Cardiac fibroblast (primary cell): ENCODE results near the gene CEP131.
"Not testable (repeated sequence)": the region's sequence is repeated elsewhere in the genome, so short reads cannot be mapped to it uniquely, and the experiment has no call there.

Source experiments
- DNase-seq, 2 donors: peaks; one replicate each; pipeline versions ENCODE4 v3.0.0 to v3.0.0-alpha.2; 2010; ENCODE audit warnings: low read depth in 2 of 2
- H3K4me3 ChIP-seq, 2 donors: replicated peaks in 1 of 2; 1 replicate in 1 of 2; 2 replicates in 1 of 2; pipeline ENCODE4 v1.5.1; 2011; ENCODE audit warnings: low read depth in 2 of 2, low read length in 2 of 2, mild to moderate bottlenecking in 2 of 2, moderate library complexity in 1 of 2
- TF ChIP-seq, protein P1 (sequence below): IDR thresholded peaks from one replicate; pipeline ENCODE4 v1.5.1; 2011; ENCODE audit warnings: low read depth, mild to moderate bottlenecking, low read length, inconsistent platforms

CEP131 gene

DNA sequence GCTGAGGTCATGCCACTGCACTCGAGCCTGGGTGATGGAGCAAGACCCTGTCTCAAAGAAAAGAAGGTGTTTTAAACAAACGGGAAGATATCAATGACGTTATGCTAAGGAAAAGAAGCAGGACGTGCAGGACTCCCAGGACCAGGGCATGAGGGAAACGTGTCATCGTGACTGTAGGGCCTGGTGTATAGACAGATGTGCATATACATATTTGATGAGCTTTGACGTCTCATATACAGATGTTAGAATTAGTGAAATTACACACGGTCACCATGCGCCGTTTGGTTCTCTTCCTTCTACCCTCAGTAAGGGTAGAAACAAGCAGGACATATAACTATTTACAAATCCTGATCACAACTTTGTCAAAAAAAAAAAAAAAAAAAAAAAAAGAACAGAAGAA is 75.1 kb downstream of the CEP131 start:
- TF ChIP-seq, protein P1, sequence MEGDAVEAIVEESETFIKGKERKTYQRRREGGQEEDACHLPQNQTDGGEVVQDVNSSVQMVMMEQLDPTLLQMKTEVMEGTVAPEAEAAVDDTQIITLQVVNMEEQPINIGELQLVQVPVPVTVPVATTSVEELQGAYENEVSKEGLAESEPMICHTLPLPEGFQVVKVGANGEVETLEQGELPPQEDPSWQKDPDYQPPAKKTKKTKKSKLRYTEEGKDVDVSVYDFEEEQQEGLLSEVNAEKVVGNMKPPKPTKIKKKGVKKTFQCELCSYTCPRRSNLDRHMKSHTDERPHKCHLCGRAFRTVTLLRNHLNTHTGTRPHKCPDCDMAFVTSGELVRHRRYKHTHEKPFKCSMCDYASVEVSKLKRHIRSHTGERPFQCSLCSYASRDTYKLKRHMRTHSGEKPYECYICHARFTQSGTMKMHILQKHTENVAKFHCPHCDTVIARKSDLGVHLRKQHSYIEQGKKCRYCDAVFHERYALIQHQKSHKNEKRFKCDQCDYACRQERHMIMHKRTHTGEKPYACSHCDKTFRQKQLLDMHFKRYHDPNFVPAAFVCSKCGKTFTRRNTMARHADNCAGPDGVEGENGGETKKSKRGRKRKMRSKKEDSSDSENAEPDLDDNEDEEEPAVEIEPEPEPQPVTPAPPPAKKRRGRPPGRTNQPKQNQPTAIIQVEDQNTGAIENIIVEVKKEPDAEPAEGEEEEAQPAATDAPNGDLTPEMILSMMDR, result no peak
- H3K4me3 ChIP-seq, result no peak overlapping the region
- DNase-seq, result no peak

DNA sequence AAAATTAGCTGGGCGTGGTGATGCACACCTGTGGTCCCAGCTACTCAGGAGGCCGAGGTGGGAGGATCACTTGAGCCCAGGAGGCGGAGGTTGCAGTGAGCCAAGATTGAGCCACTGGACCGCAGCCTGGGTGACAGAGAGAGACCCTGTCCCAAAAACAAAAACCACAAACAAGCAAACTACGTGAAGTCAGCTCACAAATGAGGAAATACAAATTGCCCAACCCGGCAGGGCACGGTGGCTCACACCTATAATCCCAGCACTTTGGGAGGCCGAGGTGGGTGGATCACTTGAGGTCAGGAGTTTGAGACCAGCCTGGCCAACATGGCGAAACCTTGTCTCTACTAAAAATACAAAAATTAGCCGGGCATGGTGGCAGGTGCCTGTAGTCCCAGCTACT is 76.6 kb downstream of the CEP131 start:
- not testable (repeated sequence) for DNase-seq

DNA sequence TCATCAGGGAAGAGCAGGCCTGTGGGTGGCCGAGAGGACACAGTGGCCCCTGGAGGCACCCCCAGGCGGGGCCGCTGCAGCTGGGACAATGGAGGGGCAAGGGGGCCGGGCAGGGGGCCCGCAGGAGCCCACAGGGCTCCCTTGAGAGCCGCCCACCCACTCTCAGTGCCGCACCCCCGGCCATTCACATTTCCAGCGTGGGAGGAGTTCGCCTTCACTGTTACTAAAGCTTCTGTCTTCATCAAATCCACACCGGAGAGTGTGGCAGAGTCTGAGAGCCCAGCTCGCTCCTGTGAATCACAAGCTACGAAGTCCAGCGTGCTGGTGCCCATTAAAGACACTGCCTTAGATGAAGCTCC is 78.4 kb downstream of the CEP131 start:
- TF ChIP-seq, protein P1, result no peak
- H3K4me3 ChIP-seq, result no peak overlapping the region
- DNase-seq, result no peak

More for the DNA sequence above, 76.6 kb downstream of the CEP131 start:
- H3K4me3 ChIP-seq, result not testable (repeated sequence)

DNA sequence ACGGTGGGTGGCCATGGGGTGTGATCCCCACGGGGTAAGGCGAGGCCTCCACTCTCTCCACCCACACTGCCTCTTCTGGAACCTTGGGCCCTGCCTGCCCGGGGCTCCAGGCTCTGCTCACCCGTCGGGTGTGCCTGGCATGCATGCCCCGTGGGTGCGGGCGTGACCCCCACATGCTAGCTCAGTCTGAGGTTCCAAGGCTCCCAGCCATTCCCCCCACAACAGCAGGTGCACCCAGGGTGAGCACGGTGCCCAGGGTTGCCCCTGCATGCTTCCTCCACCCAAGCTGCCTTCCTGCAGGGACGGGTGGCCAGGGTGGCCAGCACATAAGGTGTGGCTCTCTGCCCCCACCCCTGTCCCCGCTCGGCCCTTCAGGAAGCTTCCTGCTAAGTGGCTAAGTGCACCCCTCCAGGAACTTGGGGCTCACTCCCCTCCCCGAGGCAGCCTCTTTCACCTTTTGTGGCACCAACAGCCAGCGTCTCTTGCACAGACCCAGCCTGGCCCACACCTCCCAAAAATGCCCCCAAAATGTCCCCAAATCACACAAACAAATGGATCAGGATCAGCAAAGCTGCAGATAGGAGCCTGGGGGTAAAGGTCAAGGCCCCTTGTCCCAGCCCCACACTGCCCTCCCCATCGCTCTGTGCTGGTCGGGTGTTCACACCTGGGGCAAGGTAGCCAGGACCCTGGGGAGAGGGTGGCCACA is 78.9 kb downstream of the CEP131 start:
- TF ChIP-seq, protein P1, result no peak
- no peak for DNase-seq
- no peak overlapping the region for H3K4me3 ChIP-seq

DNA sequence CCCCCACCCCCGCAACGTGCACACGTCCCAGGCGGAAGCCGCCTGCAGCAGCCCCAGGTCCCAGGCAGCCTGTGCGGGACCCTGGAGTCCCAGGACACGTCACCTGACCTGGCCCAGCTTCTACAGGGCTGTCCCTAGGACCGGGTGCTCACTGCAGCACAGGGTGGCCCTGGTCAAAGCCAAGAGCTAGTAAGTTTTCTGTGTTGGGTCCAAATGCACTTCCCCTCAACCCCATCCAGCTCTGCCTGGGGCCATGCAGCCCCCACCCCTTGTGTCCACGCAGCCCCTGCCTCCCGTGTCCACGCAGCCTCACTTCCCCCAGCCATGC is 79.6 kb downstream of the CEP131 start:
- no peak for DNase-seq
- TF ChIP-seq, protein P1, result no peak
- no peak overlapping the region for H3K4me3 ChIP-seq

DNA sequence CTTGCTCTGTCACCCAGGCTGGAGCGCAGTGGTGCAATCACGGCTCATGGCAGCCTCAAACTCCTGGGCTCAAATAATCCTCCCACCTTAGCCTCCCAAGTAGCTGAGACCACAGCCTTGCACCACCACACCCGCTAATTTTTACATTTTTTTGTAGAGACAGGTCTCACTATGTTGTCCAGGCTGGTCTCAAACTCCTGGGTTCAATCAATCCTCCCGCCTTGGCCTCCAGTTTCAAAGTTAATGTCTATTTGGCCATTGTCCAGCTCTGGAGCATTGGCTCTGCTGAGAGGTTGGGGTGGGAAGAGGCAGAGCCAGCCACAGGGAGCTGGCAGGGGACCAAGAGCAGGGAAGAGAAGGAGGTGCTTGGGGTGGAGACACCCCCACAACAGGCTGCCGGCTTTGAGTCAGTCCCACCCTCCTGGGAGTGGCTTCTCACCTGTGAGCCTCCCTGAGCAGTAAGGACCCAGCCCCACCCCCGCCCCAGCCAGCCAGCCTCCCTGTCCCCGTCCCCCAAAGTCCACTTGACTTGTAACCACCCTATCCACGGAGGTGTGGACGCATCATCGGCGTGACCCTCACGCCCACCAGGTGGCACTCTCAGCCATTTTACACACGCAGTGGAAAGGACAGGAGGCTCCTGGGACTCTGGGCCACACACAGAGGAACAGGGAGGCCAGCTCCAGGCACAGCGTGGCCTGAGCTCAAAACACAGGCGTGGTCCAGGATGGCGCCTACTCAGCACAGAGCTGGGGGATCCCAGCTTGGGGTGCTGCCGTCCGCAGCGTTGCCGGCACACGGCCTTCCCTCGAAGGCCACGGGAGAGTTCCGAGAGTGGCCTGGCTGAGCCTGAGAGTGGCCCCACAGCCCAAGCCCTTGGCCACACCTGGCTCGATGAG is 80.2 kb downstream of the CEP131 start:
- TF ChIP-seq, protein P1, result peak; percentile 70
- DNase-seq, result peak; percentile 79 to 80
- H3K4me3 ChIP-seq, result no peak overlapping the region

DNA sequence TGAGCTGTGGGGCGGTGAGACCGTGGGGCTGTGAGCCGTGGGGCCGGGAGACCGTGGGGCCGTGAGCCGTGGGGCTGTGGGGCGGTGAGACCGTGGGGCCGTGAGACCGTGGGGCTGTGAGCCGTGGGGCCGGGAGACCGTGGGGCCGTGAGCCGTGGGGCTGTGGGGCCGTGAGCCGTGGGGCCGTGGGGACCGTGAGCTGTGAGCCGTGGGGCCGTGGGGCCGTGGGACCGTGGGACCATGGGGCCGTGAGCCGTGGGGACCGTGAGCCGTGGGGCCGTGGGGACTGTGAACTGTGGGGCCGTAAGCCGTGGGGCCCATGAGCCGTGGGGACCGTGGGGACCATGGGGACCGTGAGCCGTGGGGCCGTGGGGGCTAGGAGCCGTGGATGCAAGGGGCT is 82.1 kb downstream of the CEP131 start:
- DNase-seq, result no peak
- H3K4me3 ChIP-seq, result no peak overlapping the region
- TF ChIP-seq, protein P1, result no peak
